8988T (cell line): ENCODE data around the gene ELF2.
"Not testable (repeated sequence)": the region's sequence is repeated elsewhere in the genome, so short reads cannot be mapped to it uniquely, and the experiment has no call there.

Source experiments
- DNase-seq: peaks from one replicate; pipeline ENCODE4 v3.0.0; 2011

ELF2 gene

GRCh38 chr4:139142087-139142486 lies 34.9 kb downstream of the ELF2 start:
- no peak for DNase-seq

- DNase-seq: no peak
These were observed 39.3 kb downstream of the ELF2 start for GRCh38 chr4:139137763-139138162.

- DNase-seq: no peak
These were observed 42.6 kb downstream of the ELF2 start for GRCh38 chr4:139134403-139134802.

GRCh38 chr4:139131209-139131870 lies 45.7 kb downstream of the ELF2 start:
- no peak for DNase-seq

DNA sequence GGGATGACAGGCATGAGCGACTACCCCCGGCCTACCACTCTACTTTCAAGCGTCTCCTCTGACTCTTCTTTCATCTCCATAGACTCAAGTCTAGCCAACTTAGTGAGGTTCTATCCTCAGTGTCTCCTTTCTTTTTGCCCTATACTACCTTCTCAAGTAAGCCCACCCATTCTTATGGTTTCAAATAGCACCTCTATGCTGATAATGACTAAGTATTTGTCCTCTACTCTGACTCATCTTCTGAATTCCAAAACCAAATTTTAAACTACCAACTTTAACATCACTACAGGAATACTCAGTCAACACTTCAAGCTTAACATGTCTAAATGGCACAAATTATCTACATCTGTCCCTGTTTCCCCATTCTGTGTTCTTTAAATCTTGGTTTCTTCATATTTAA lies 47.8 kb downstream of the ELF2 start:
- no peak for DNase-seq

- no peak for DNase-seq
These were observed 50.1 kb downstream of the ELF2 start for GRCh38 chr4:139126898-139127297.

DNA sequence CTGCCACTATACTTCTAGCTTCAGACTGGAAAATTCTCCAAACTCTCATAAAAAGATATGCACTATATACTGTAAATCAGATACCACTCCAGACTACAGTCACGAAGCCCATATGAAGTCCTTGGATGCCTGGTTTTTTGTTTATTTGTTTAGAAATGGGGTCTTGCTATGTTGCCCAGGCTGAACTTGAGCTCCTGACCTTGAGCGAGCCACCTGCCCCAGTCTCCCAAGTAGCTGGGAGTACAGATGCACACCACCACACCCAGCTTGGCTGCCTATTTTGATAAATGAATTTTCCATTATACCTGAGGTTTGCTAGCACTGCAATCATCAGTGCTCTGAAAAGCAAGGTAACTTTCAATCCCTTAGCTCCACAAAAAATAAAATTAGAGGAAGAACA lies 53.1 kb downstream of the ELF2 start:
- DNase-seq: no peak

GRCh38 chr4:139118365-139118764 lies 58.7 kb downstream of the ELF2 start:
- no peak for DNase-seq

GRCh38 chr4:139115226-139115625 lies 61.8 kb downstream of the ELF2 start:
- DNase-seq: no peak

- not testable (repeated sequence) for DNase-seq
These were observed 62.2 kb downstream of the ELF2 start for GRCh38 chr4:139114795-139115194.

- DNase-seq: no peak
These were observed 64.4 kb downstream of the ELF2 start for GRCh38 chr4:139112650-139113049.

DNA sequence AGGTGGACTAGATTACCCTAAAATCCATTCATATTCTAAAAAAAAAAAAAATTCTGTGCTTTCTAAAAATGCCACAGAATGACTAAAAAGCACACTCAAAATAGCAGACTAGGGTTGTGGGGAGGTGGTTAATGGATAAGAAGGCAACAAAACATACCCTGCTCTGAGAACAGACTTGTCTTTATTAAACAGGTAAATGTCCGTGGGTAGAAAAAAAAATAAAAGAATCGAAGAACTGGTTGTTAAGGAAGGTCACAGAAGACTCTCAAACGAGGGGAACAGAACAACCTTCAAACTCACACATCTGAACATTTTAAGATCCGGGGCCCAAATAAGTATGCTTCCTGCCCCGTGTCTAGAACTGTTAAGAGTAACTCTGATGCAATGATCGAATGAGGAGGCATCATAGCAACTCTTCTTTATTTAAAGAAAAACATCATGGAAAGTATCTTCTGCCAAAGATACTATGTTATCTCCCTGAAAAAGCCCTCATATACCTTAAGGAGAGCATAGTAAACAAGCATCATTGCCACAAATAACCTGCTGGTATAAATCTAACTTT lies 68.4 kb downstream of the ELF2 start:
- no peak for DNase-seq

DNA sequence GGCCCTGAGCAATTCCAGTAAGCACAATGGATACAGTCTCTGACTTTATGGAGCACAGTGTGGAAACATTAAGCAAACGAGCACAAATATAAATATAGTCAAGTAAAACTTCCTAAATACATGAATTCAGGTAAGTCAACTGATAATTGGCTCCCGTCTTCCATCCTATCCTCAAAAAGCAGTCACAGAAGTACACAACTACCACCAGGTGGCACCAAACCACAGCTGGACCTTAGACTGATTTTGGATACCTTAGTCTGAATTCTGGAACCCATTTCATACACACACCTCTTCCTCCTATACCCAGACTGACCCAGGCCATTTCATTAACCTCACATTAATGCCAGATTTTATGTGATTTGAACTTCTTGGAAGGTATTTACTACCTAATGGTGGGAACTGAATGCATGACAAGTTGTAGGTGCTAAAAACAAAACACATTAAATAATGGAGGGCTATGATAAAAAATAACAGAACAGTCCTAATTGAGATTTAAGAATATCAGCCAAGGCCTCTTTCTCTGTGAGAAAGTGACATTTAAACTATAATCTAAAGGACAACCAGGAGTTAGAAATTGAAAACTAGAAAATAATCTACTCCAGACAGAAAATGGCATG lies 77.5 kb downstream of the ELF2 start:
- DNase-seq: no peak

DNA sequence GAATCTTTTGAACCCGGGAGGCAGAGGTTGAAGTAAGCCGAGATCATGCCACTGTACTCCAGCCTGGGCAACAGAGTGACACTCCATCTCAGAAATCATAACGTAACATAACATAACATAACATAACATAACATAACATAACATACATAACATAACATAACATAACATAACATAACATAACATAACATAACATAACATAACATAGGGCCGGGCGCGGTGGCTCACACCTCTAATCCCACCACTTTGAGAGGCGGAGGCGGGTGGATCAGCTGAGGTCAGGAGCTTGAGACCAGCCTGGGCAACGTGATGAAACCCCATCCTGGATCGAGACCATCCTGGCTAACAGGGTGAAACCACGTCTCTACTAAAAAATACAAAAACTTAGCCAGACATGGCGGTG lies 84.7 kb downstream of the ELF2 start:
- no peak for DNase-seq

DNA sequence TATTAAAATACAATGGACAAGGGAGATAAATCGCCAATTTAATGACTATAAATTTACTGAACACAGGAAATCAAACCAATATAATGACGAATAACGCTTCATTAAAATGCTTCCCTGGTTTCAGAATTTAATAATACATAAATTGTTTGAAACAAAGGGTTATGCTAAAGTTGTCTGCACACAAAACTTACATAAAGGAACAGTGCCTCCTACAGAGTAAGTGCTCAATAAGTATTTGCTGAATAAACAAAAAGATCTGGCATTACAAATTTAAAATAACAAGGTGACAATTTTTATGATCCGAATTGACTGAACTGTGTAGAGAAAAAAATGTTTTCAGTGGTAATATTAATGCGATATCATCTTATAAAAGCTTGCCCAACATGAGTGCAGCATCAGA lies 91.9 kb downstream of the ELF2 start:
- DNase-seq: no peak

GRCh38 chr4:139084804-139085093 lies 92.3 kb downstream of the ELF2 start:
- no peak for DNase-seq

DNA sequence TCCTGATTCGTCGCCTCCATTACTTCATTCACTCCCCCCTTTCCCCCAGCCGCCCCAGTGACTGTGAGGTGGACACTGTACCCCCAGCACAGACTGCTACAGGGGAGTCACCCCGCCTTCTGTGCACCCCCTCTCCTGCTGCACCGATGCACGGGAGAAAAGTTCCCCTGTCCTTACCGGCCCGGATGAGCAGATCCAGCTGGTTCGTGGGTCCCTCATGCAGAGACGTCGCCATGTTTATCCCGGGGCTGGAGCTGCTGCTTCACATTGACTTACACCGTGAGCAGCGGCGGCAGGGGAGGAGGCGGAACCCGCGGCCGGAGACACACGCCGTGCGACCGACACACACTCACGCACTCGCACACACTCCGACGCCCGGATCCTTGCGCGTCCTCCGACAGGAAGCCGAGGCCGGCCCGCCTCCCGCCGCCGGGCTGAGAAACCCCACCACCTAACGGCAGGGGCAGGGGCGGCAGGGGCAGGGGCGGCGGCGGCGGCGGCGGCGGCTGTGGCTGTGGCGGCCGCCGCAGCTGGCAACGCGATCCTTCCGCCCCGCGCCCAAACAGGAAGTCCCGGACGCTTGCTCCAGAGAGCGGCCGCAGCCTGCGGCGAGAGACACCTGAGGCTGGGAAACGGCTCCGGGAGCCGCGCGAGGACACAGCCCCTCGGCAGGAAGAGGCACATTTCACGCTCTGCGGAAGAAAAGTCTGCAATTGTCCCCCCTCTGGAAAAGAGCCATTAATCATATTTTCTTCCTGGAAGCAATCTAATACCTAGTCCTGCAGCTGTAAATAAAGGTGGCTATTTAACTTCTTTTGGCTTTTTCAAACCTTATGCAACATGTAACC lies 92.8 kb downstream of the ELF2 start:
- peak; percentile 34 for DNase-seq

- DNase-seq: peak; percentile 38
These were observed 93.4 kb downstream of the ELF2 start for GRCh38 chr4:139083607-139083955.

GRCh38 chr4:139082750-139083606 lies 94.0 kb downstream of the ELF2 start:
- DNase-seq: peak; percentile 66

- no peak for DNase-seq
These were observed 98.1 kb downstream of the ELF2 start for GRCh38 chr4:139078926-139079325.

DNA sequence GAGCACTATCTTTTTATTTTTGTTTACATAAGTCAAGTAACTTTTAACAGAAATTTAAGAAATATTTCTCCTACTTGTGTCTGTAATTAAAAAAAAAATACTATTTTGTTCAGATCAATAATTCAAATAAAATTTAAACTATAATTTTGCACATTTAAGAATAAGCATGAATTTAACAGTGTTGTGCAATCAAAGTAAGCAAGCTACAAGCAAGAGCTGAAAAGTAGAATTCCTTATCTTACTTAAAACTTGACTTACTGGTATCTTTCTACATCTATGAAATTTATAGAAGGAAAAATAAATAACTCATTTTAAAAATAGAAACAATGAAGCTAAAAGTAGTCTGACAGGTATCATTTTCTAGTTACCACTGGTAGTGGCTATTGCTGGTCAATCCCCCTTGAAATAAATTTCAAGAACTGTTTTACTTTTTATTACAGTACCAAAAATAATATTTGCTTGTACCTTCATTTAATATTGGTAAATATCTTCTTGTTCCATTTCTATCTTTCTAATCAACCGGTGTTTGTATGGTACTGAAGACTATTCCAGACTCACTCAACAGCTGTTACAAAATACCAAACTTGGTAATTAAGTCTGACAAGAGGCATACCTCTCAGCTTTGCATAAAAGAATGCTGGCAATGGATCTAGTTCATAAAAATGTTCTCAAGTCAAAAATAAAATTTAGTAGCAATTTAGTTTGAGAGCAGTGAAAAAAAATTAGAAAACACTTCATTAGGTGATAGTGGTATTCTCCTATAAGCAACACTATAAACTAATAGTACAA lies 99.3 kb downstream of the ELF2 start:
- no peak for DNase-seq
